ENCODE results near the gene DNM1.

- TF ChIP-seq CTCF (IDR thresholded peaks at IDR 0.05) (no peak), EP300 (IDR thresholded peaks at IDR 0.05) (no peak), POLR2A (IDR thresholded peaks at IDR 0.05) (no peak), POLR2AphosphoS5 (IDR thresholded peaks at IDR 0.05) (no peak)
These were observed 8.2 kb downstream of the DNM1 start for GRCh38 chr9:128211186-128211980.
